Activated CD4-positive, alpha-beta T cell treated with anti-CD3 and anti-CD28 coated beads for 36 hours (primary cell): ENCODE data around the gene ANTKMT. TPM values are rescaled to one million over a fixed set of nuclear protein-coding genes. Genes with fewer than 3 reads are reported as not detected.
A peak's percentile ranks its signal among the peaks of the same experiment; 100 is the strongest.

Source experiments
- ATAC-seq: fragments of 200-7000 bp; cut with Tn5 transposase; one replicate; pipeline ENCODE4 v1.10.0; 2021; ENCODE audit warnings: mild to moderate bottlenecking, moderate library complexity
- CTCF ChIA-PET: fragments of 350-600 bp; sonication (Branson Sonifier 250); formaldehyde crosslinking; loops from one replicate; lab custom pipeline; 2021; ENCODE audit warnings: antibody characterized with exemption; lab: Charles Lee
- POLR2A ChIA-PET: fragments of 350-600 bp; sonication (Branson Sonifier 250); formaldehyde crosslinking; loops from one replicate; lab custom pipeline; 2021; ENCODE audit warnings: antibody characterized with exemption, inconsistent platforms; lab: Charles Lee
- DNase-seq: peaks from one replicate; pipeline ENCODE4 v3.0.0-alpha.2; 2020
- H3K27ac Mint-ChIP-seq: one replicate; pipeline ENCODE4 v1.8.0; 2021; ENCODE audit warnings: mixed read lengths
- H3K27me3 Mint-ChIP-seq: one replicate; pipeline ENCODE4 v1.8.0; 2021; ENCODE audit warnings: mixed read lengths
- H3K36me3 Mint-ChIP-seq: one replicate; pipeline ENCODE4 v1.8.0; 2021; ENCODE audit warnings: low read depth, mixed read lengths
- H3K4me1 Mint-ChIP-seq: one replicate; pipeline ENCODE4 v1.8.0; 2021; ENCODE audit warnings: mixed read lengths
- H3K4me3 Mint-ChIP-seq: one replicate; pipeline ENCODE4 v1.8.0; 2021; ENCODE audit warnings: mild to moderate bottlenecking, moderate library complexity, mixed read lengths
- H3K9me3 Mint-ChIP-seq: one replicate; pipeline ENCODE4 v1.8.0; 2021; ENCODE audit warnings: low read depth, mixed read lengths
- intact Hi-C, 2 experiments: fragments of 100-400 bp; cut with DNase I in 1 of 2; cut with micrococcal nuclease in 1 of 2; formaldehyde crosslinking; loops; one replicate each; pipeline versions ENCODE4 v1.14.2 to v1.15.1; 2022 to 2024; cut with DNase I, micrococcal nuclease
- total RNA-seq, 2 experiments: library from RNA; stranded (reverse); gene quantifications; one replicate each; pipeline ENCODE4 v1.2.3, GENCODE V29; 2021

ANTKMT gene
- total RNA-seq, 2 experiments from 2014 or later = 13.3 to 27.0 TPM

DNA sequence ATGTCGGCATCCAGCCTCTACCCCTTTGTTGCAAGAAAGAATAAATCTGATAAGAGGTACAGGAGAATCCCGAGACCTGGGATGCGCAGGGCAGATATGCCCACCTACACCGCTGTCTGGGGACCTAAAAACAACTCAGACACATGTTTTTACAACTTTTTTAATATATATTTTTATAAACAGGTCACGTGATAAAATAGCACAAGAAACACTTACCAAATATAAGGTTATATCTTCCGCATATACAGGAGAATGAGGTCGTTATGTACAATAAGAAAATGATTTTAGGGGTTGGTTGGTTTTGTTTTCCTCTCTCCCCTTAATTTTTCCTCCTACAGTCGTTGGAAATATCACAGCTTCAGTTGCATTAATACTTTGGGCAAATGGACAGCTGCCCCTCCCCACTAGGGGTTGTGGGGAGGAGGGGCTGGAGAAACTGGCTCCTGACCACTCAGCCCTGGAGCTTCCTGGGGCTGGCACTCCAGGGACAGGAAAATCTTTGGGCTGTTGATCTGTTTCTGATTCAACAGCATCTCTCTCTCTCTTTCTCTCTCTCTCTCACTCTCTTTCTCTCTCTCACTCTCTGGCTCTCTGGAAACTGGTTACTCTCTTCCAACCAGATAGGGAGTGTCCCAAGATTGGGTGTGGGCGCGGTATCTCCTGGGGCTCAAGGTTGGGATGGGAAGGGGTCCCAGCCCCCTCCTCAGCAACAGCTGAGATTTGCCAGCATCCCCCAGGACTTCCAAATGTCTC, 28.4 kb upstream of the ANTKMT start:
- H3K9me3 Mint-ChIP-seq = no peaks in the 10 kb centered on the region
- H3K27me3 Mint-ChIP-seq = no peaks in the 10 kb centered on the region
- no peak overlapping the region for H3K27ac Mint-ChIP-seq
- peaks cover 27% of the 10 kb centered on the region for H3K4me1 Mint-ChIP-seq
- DNase-seq (no peak), ATAC-seq (no peak)
- ChIA-PET CTCF (no interaction called here), POLR2A (interaction anchor here (0.8 kb wide), 1 partner anchor 358 kb away, joined by 3 read pairs; no protein-coding TSS in a partner anchor)
- intact Hi-C loops = no loop called here
- no peak overlapping the region for H3K4me3 Mint-ChIP-seq
- H3K36me3 Mint-ChIP-seq = no peaks in the 10 kb centered on the region

GRCh38 chr16:693364-693763, 27.6 kb upstream of the ANTKMT start:
- POLR2A ChIA-PET = no interaction called here
- intact Hi-C loops = no loop called here

DNA sequence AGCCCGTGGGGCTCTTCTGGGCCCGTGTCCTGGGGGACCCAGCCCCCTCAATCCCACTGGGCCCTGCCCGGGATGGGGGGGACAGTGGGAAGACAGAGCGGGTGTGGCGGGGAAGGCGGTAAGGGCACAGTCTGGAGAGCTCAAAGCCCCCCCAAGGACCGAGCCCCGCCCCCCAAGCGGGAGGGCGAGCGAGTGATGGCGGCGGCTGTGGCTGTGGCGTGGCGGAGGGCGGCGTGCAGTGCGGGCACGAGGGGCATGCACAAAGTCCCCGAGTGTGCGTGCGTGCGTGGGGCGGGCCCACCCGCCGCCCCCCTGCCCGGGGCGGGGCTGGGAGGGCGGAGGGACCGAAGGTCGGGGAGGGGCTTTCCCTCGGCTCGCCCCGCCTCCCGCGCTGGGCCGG, 27.2 kb upstream of the ANTKMT start:
- H3K4me3 Mint-ChIP-seq = no peak overlapping the region
- CTCF ChIA-PET = interaction anchor here (0.6 kb wide), 1 partner anchor 324 kb away, joined by 3 read pairs; no protein-coding TSS in a partner anchor

More at GRCh38 chr16:693364-693763, 27.6 kb upstream of the ANTKMT start:
- peaks cover 27% of the 10 kb centered on the region for H3K4me1 Mint-ChIP-seq
- H3K27me3 Mint-ChIP-seq = no peaks in the 10 kb centered on the region
- H3K9me3 Mint-ChIP-seq = no peaks in the 10 kb centered on the region
- no peaks in the 10 kb centered on the region for H3K36me3 Mint-ChIP-seq
- no peak overlapping the region for H3K27ac Mint-ChIP-seq
- no peak for ATAC-seq
- no peak for DNase-seq
- CTCF ChIA-PET = no interaction called here
- no peak overlapping the region for H3K4me3 Mint-ChIP-seq

DNA sequence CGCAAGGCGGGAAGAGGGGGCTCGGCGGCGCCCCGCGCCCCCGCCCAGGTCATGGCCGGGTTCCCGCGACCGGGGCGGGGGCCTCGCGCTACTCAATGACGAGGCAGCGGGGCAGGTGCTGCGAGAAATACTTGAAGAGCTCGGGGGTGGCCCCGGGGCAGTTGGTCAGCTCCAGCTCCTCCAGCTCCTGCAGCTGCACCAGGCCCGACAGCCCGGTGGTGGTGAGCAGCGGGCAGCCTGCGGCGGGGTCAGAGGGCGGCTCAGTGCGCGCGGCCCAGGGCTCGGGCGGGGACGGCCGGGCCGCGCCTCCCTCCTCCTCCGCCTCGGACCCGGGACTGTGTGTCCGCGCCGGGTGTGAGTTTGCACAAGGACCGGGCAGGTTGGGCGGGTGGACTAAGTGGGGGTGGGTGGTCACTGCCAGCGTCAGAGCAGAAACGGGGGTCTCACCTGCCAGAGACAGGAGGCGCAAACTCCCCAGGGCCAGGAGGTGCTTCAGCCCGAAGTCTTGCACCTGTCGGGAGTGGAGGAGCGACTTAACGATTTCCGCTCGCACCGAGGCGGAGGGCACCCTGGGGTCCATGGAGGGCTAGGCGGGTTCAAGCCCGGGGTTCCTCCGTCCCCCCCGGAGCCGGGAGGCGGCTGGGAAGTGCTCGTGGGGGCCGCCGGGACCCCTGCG, 26.6 kb upstream of the ANTKMT start:
- Mint-ChIP-seq H3K4me3 (peak overlapping the region; percentile 77), H3K9me3 (no peaks in the 10 kb centered on the region), H3K4me1 (peaks cover 18% of the 10 kb centered on the region), H3K36me3 (no peaks in the 10 kb centered on the region), H3K27me3 (no peaks in the 10 kb centered on the region), H3K27ac (no peak overlapping the region)
- no peak for DNase-seq
- no peak for ATAC-seq
- ChIA-PET POLR2A (no interaction called here), CTCF (interaction anchor here (0.6 to 2.1 kb wide), 3 partner anchors 16 to 325 kb away, joined by 3 to 6 read pairs (median 3); no protein-coding TSS in a partner anchor)
- intact Hi-C loops = loop anchor here in 1 of 2 experiments (2.0 kb wide), 1 partner anchor 26 kb away; the partner anchor contains the start of gene ANTKMT

More for the DNA sequence above, 27.2 kb upstream of the ANTKMT start:
- no peaks in the 10 kb centered on the region for H3K9me3 Mint-ChIP-seq
- H3K36me3 Mint-ChIP-seq = no peaks in the 10 kb centered on the region
- intact Hi-C loops = loop anchor here in 1 of 2 experiments (2.0 kb wide), 1 partner anchor 27 kb away; the partner anchor contains the start of gene ANTKMT
- no peak overlapping the region for H3K27ac Mint-ChIP-seq
- POLR2A ChIA-PET = no interaction called here
- H3K4me1 Mint-ChIP-seq = peaks cover 23% of the 10 kb centered on the region
- H3K27me3 Mint-ChIP-seq = no peaks in the 10 kb centered on the region
- ATAC-seq (no peak), DNase-seq (peak; percentile 48)

DNA sequence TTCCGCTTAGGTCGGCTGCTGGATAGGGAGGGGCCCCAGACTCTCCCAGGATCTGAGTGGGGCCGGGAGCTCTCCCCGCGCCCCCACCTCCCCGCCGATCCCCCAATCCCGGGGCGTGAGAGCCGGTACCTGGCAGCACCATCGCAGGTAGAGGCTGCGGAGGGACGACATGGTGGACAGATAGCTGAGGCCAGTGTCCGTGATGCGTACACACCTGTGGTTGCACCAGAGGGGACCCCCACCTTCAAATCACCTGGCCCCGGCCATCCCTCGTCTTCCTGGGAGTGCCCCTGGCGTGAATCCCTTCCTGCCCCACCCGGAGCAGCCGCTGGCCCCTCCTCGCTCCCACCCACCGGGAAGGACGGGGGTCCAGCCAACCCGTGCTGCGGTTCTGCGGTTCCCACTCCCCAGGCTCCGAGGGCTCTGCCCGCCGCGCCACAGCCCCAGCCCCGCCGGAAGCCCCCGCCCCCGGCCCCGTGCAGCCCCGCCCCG, 26.0 kb upstream of the ANTKMT start:
- H3K4me1 Mint-ChIP-seq = peaks cover 15% of the 10 kb centered on the region
- no peaks in the 10 kb centered on the region for H3K9me3 Mint-ChIP-seq
- no peak for ATAC-seq
- peak overlapping the region; percentile 77 for H3K4me3 Mint-ChIP-seq
- no peak for DNase-seq
- POLR2A ChIA-PET = interaction anchor here (0.9 kb wide), 1 partner anchor 13 kb away, joined by 3 read pairs; no protein-coding TSS in a partner anchor
- CTCF ChIA-PET = interaction anchor here (1.0 to 2.1 kb wide), 3 partner anchors 15 to 270 kb away, joined by 3 to 11 read pairs (median 6); no protein-coding TSS in a partner anchor
- intact Hi-C loops = loop anchor here in 1 of 2 experiments (1.0 to 5.0 kb wide), 6 partner anchors 20 to 457 kb away; partner anchors contain the start of genes ANTKMT, CACNA1H, CHTF18 and METRN
- no peaks in the 10 kb centered on the region for H3K27me3 Mint-ChIP-seq
- H3K36me3 Mint-ChIP-seq = no peaks in the 10 kb centered on the region
- H3K27ac Mint-ChIP-seq = no peak overlapping the region

- POLR2A ChIA-PET = interaction anchor here (0.9 kb wide), 1 partner anchor 12 kb away, joined by 3 read pairs; no protein-coding TSS in a partner anchor
- Mint-ChIP-seq H3K27me3 (no peaks in the 10 kb centered on the region), H3K36me3 (no peaks in the 10 kb centered on the region), H3K27ac (peak overlapping the region; percentile 80), H3K4me1 (peaks cover 13% of the 10 kb centered on the region), H3K9me3 (no peaks in the 10 kb centered on the region), H3K4me3 (peak overlapping the region; percentile 77)
- CTCF ChIA-PET = interaction anchor here (1.0 to 2.1 kb wide), 4 partner anchors 15 to 269 kb away, joined by 3 to 11 read pairs (median 5); partner anchors contain the start of gene CIAO3
- DNase-seq = peak; percentile 89
- intact Hi-C loops = loop anchor here in 1 of 2 experiments (1.0 to 5.0 kb wide), 6 partner anchors 20 to 457 kb away; partner anchors contain the start of genes ANTKMT, CACNA1H, CHTF18 and METRN
- peak; percentile 82 for ATAC-seq
Observed at GRCh38 chr16:695355-696089, 25.4 kb upstream of the ANTKMT start.

GRCh38 chr16:698911-699671, 21.9 kb upstream of the ANTKMT start:
- Mint-ChIP-seq H3K27ac (no peak overlapping the region), H3K27me3 (peaks cover 13% of the 10 kb centered on the region), H3K36me3 (no peaks in the 10 kb centered on the region), H3K9me3 (no peaks in the 10 kb centered on the region), H3K4me1 (peaks cover 10% of the 10 kb centered on the region), H3K4me3 (no peak overlapping the region)
- no peak for ATAC-seq
- intact Hi-C loops = loop anchor here in 1 of 2 experiments (5.0 kb wide), 2 partner anchors 88 to 453 kb away; partner anchors contain the start of genes CACNA1H, CHTF18 and RPUSD1
- POLR2A ChIA-PET = no interaction called here
- no peak for DNase-seq
- CTCF ChIA-PET = interaction anchor here (0.9 kb wide), 1 partner anchor 26 kb away, joined by 4 read pairs; no protein-coding TSS in a partner anchor

- intact Hi-C loops = no loop called here
- ChIA-PET POLR2A (no interaction called here), CTCF (interaction anchor here (1.0 to 2.7 kb wide), 2 partner anchors 12 to 19 kb away, joined by 3 to 11 read pairs; no protein-coding TSS in a partner anchor)
- Mint-ChIP-seq H3K9me3 (no peaks in the 10 kb centered on the region), H3K27ac (no peak overlapping the region), H3K4me1 (peaks cover 2% of the 10 kb centered on the region), H3K36me3 (no peaks in the 10 kb centered on the region), H3K4me3 (no peak overlapping the region), H3K27me3 (peaks cover 14% of the 10 kb centered on the region)
- peak; percentile 60 for DNase-seq
- peak; percentile 51 for ATAC-seq
Observed at GRCh38 chr16:700684-701584, 20.0 kb upstream of the ANTKMT start.

- Mint-ChIP-seq H3K36me3 (no peaks in the 10 kb centered on the region), H3K4me3 (no peak overlapping the region), H3K27me3 (peaks cover 27% of the 10 kb centered on the region), H3K4me1 (no peaks in the 10 kb centered on the region), H3K27ac (no peak overlapping the region), H3K9me3 (no peaks in the 10 kb centered on the region)
- intact Hi-C loops = no loop called here
- DNase-seq = no peak
- ChIA-PET CTCF (interaction anchor here (0.5 to 2.7 kb wide), 3 partner anchors 10 to 67 kb away, joined by 3 to 11 read pairs (median 7); no protein-coding TSS in a partner anchor), POLR2A (no interaction called here)
- no peak for ATAC-seq
Observed at GRCh38 chr16:702341-702740, 18.6 kb upstream of the ANTKMT start.
